NCI-H748 (cell line): ENCODE measurements around the gene FLACC1.
"Not testable (repeated sequence)": the region's sequence is repeated elsewhere in the genome, so short reads cannot be mapped to it uniquely, and the experiment has no call there.

Source experiments
- DNase-seq: peaks from one replicate; lab custom pipeline; 2025; ENCODE audit not compliant: unreplicated experiment; lab: John Stamatoyannopoulos, UW

The FLACC1 gene

DNA sequence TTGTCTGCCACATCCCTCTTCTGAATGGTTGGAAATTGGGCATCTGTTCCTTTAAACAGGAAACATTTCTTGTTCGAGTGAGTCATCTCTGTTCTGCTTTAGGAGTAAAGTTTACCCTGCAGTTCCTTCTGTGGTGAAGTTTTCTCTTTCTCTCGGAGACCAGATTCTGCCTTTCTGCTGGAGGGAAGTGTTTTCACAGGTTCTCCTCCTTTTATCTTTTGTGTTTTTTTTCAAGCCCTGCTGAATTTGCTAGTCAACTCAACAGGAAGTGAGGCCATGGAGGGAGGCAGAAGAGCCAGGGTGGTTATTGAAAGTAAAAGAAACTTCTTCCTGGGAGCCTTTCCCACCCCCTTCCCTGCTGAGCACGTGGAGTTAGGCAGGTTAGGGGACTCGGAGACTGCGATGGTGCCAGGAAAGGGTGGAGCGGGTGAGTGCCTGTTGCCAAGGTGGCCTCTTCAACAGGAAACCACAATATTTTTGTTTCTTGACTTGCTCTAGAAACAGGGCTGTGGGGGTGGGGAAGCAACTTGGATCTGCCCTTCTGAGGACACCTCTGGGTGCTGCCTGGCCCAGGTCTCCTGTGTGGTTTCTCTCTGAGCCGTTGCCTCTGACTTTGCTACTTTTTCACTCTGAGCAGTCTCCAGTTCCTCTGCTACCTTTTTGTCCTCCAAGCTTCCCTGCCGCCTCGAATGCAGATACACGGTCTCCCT, 99.0 kb downstream of the FLACC1 start:
- peak; percentile 62 for DNase-seq

DNA sequence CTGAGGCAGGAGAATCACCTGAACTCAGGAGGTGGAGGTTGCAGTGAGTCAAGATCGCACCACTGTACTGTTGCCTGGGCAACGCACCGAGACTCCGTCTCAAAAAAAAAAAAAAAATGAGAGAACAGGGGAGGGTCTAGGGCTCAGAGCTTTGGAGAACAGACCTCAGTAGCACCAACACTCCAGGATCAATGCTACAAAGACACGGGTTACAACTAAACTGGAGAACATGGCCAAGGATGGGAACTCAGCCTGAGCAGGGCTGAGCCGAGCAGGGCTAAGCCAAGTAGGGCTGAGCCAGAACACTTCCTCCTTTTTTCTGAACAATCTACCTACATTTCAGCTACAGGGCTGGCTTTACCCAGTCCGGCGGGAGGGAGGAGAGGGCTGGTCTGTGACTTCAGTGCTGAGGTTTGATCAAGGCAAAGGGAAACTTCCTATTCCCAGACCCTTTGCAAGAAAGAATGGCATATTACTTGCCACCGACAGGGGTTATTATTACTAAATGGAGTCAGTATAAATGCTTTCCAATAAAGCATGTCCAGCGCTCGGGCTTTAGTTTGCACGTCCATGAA, 99.7 kb downstream of the FLACC1 start:
- no peak for DNase-seq

DNA sequence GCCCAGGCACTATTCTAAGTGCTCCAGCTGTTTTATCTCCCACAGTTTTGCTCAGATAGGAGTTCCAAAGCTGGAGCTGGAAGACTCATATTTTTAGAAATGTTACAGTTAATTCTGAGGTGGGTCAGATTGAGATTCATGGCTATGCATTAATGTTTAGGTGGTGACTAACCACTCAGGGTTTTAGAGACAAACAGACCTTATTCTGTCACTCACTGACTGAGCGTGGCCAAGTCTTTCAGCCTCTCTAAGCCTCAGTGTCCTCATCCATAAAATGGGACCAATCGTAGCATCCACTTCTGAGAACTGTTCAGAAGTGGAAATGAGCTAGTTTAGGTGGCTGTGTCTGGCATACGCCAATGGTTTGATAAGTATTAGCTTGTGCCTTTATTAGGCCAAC, 101.1 kb downstream of the FLACC1 start:
- no peak for DNase-seq

DNA sequence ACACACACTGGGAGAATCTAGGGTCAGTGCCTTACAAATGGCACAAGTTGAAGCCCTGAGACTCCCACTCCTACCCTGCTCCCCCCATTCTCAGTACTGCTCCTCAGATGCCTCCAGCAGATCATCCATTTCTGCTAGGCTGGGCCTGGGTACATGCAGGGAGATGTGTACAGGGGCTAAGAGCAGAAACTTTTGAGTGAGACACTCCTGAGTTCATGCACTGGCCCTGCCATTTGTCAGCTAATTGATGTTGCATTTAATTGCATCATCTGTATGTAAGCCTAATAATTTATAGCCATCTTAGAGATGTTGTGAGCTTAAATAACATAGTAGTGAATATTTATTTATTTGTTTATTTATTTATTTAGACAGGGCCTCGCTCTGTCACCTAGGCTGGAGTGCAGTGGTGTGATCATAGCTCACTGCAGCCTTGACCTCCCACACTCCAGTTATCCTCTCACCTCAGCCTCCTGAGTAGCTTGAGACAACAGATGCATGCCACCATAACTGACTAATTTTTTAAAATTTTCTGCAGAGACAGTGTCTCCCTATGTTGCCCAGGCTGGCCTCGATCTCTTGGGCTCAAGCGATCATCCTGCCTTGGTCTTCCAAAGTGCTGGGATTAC, 101.6 kb downstream of the FLACC1 start:
- no peak for DNase-seq

DNA sequence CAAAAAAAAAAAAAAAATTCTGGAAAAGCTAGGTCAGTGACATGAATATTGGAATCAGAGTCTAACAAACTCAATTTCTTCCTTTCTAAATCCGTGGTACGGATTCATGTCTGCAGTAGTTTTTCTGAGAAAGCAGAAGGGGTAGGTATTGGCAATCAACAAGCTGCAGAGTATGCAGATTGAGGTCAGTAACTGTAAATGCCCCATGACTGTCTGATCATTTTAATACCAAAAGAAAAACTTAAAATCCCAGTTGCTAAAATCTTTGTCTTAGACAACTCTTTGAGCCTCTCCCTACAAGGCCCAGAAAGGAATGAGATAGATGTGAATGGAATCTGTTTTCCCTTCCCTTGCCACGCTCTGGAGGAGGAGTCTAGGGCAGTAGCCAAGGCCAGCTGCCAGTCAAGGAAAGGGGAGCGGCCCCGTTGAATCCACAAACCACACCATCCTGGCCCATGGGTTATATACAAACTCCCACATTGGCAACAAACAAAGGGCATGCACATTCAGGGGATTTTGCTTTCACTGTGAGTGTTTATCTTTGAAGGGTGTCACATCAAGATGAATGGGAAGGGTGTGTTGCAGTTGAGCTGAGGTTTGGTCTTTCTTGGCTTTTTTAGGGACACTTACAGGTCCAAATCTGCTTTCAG, 102.9 kb downstream of the FLACC1 start:
- no peak for DNase-seq

DNA sequence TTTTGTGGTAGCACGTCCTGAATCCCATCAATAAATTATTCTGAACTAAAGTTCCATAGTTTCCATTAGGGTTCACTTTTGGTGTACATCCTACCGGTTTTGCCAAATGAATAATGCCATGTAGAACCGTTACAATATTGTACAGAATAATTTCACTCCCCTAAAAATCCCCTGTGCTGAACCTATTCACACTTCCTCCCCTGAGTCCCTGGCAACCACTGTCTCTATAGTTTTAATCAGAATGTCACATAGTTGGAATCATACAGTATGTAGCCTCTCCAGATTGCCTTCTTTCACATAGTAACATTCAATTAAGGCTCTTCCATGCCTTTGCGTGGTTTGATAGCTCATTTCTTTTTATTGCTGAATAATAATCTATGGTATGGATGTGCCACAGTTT, 106.4 kb downstream of the FLACC1 start:
- no peak for DNase-seq

DNA sequence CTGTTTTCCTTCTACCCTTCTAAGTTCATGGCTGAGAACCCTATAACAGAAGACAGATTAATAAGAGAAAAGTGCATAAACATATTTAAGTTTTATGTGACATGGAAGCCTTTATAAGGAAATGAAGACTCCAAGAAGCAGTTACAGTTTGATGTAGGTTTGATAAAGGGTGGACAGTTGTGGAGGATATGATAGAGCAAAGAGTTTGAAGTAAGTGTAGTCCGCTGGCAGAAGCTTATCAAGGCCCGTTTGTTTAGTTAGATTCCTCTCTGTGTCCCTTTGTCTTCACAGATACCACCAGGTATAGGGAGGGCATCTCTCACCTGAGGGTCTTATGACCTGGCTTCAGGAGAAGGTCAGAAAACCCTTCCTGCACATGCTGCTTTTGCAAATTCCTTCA, 107.3 kb downstream of the FLACC1 start:
- no peak for DNase-seq

DNA sequence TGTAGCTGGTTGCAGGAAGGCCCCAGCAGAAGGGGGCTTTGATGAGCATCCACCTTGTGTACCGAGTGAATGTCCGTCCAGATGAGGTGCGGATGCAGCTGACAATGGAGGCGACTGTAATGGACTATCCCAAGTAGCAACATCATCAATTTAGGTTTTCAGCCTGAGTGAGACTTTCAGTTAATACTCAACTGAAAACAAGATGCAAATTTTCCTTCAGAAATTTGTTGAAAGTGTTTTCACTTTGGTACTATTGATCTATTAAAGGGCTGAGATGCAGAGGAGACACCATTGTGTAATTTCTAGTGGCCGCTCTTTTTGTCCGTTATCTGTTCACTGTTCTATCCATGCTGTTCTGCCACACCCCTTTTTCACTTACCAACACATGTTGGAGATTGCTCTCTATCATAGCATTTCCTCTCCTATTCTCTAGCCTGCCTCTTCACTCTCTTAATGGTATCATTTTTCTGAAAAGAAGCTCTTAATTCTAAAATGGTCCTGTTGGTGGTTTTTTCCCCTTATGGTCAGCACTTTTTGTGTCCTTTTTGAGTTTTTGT, 108.8 kb downstream of the FLACC1 start:
- DNase-seq, result no peak

DNA sequence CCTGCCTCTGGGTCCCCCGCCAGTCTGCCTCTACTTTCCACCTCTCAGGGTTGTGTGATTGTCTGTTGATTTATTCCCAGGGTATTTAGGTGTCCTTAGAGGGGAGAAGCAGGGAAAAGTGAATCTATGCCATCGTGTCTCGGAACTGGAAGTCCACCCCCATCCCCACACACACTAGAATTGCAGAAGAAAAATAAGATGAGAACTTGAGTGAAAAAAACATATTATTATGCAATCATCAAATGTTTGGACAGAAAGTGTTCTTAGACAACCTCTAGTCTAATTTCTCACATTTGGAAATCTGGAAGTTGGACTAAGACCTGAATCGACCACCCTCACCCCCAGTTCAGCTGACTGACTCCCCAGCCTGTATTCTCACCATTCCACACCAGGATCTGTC, 110.9 kb downstream of the FLACC1 start:
- DNase-seq, result no peak

DNA sequence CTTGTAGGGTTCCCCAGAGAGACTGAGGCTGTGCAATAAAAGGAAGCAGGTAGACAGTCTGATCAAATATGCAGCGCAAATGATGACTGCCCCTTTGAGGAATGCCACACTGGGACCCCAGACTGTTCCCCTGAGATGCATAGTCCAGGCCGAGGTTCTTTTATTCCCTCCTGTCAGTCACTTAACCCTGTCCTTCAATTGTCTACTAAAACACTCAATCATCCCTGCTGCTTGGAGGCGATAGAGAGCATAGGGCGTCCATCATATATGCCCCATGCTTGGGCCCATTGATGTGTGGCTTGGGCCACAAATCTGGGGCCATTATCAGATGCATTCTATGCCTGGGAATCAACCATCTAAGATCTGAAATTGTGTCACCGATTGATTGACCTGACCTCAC, 112.3 kb downstream of the FLACC1 start:
- DNase-seq, result no peak

DNA sequence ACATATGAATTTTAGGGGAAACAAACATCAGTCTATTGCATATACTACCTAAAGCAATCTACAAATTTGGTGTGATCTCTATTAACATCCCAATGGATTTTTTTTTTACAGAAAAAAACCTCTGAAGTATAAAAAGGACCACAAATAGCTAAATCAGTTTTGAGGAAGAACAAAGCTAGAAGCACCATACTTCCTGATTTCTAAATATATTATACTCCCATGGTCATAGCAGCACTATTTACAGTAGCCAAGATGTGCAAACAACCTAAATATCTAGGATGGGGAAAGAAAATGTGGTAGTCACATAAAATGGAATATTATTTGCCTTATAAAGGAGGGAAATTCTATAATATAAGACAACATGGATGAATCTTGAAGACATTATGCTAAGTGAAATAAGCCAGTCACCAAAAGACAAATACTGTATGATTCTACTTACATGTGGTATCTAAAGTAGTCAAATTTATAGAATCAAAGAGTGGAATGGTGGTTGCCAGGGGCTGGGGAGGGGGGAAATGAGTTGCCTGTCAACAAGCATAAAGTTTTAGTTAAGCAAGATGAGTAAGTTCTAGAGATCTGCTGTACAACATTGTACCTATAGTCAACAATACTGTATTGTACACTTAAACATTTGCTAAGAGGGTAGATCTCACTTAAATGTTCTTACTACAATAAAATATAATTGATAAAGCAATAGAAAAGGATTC, 114.4 kb downstream of the FLACC1 start:
- DNase-seq, result no peak

DNA sequence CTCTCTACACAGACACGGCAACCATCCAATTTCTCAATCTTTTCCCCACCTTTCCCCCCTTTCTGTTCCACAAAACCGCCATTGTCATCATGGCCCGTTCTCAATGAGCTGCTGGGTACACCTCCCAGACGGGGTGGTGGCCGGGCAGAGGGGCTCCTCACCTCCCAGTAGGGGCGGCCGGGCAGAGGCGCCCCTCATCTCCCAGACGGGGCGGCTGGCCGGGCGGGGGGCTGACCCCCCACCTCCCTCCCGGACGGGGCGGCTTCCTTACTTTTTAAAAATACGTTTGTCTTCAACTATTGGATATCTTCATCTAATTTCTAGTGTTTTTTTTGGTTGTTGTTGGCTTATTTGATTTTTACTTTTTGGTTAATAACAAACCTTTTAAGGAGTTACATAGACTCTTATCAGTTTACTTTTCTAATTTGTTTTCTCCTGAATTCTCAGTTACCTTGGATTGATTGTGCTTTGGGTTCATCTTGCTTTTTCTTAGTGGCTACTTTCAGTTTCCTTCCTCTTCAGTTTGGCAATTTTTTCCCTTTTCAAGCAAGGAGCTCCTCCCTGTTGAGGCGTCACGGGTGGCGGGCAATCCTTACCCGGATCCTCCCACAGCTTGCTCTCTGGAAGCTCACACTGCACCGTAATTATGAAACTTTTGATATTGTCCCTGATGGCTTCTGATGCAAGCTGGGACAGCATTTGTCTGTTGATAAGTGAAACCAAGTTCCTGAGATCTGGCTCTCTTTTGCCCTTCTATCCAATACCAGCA, 117.8 kb downstream of the FLACC1 start:
- DNase-seq, result not testable (repeated sequence)
